H1 (cell line): ENCODE data around the gene STAG1.

Source experiments
- CTCF ChIP-seq, 3 experiments: IDR thresholded peaks; 1 replicate in 2 of 3; 2 replicates in 1 of 3; pipeline versions ENCODE4 v1.5.1 to v1.6.1; 2011; ENCODE audit warnings: low read length in 3 of 3, mild to moderate bottlenecking in 3 of 3, inconsistent platforms in 2 of 3, low read depth in 1 of 3, moderate library complexity in 1 of 3; ENCODE audit not compliant: insufficient read depth in 1 of 3; ENCODE audit errors: control extremely low read depth in 1 of 3
- EZH2 ChIP-seq: fragments of 200-600 bp; sonication (generic); IDR thresholded peaks from 2 replicates; pipeline ENCODE4 v1.7.1; 2012; ENCODE audit warnings: low read depth, mild to moderate bottlenecking, moderate library complexity, low read length, inconsistent platforms; ENCODE audit not compliant: severe bottlenecking
- GABPA ChIP-seq: IDR thresholded peaks from 2 replicates; pipeline ENCODE4 v1.6.1; 2011; ENCODE audit warnings: mild to moderate bottlenecking, low read length, moderate library complexity, borderline replicate concordance; ENCODE audit not compliant: insufficient read depth
- KDM1A ChIP-seq: fragments of 200-600, 300-600 bp; sonication (generic); IDR thresholded peaks from 2 replicates; pipeline ENCODE4 v1.7.1; 2016; ENCODE audit warnings: mild to moderate bottlenecking, low read length, borderline replicate concordance
- KDM5A ChIP-seq: fragments of 200-600 bp; IDR thresholded peaks from 2 replicates; pipeline ENCODE4 v1.7.1; 2012; ENCODE audit warnings: mild to moderate bottlenecking, low read length, inconsistent platforms, mixed read lengths
- NRF1 ChIP-seq: IDR thresholded peaks from 2 replicates; pipeline ENCODE4 v1.6.1; 2011; ENCODE audit warnings: mild to moderate bottlenecking, low read depth, low read length, improper control_type of control experiment
- POLR2A ChIP-seq, 2 experiments: IDR thresholded peaks; 1 replicate in 1 of 2; 2 replicates in 1 of 2; pipeline ENCODE4 v1.6.1; 2011; ENCODE audit warnings: low read depth in 2 of 2, low read length in 2 of 2, mild to moderate bottlenecking in 2 of 2; ENCODE audit errors: control extremely low read depth in 1 of 2
- TAF7 ChIP-seq: optimal IDR thresholded peaks from 2 replicates; pipeline ENCODE3; 2011; ENCODE audit warnings: low read depth, mild to moderate bottlenecking, inconsistent platforms, low read length, moderate library complexity, borderline replicate concordance
- YY1 ChIP-seq: IDR thresholded peaks from 2 replicates; pipeline ENCODE4 v1.6.1; 2011; ENCODE audit warnings: low read depth, mild to moderate bottlenecking, low read length
- ZNF274 ChIP-seq: IDR thresholded peaks from 2 replicates; pipeline ENCODE4 v1.7.0; 2012; ENCODE audit warnings: low read length, borderline replicate concordance; ENCODE audit errors: extremely low read depth
- TF ChIP-seq, protein P1 (sequence below): IDR thresholded peaks from 2 replicates; pipeline ENCODE4 v1.6.1; 2011; ENCODE audit warnings: low read depth, mild to moderate bottlenecking, low read length; ENCODE audit not compliant: insufficient read depth

DNA sequence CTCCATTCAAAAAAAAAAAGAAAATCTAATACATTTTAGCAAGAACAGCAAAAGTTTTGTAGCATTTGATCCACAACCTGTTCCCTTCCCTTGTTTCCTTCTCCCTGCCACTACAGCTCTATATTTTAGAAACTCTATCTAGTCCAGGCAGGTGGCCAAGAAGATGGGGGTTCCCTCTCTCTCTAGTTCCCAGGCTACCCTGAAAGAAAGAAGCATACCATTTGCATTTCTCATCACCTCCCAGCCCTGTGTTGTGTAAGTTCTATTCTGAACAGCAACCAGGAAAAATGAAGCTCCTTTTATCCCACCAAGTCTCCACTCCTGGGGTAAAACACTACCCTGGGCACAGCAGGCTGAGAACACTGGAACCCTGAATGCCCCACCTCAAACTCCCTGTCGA, 402.0 kb downstream of the STAG1 start:
- TF ChIP-seq NRF1 (no peak), POLR2A (IDR thresholded peaks at IDR 0.05; ENCODE audit: control extremely low read depth in 1 of 2, low read depth in 2 of 2, low read length in 2 of 2) (no peak), CTCF (IDR thresholded peaks at IDR 0.05; ENCODE audit: control extremely low read depth in 1 of 3, insufficient read depth in 1 of 3, low read depth in 1 of 3, low read length in 3 of 3) (no peak), EZH2 (no peak), KDM1A (no peak), KDM5A (no peak), YY1 (no peak), GABPA (no peak), ZNF274 (no peak), TAF7 (no peak)
- TF ChIP-seq, protein P1, sequence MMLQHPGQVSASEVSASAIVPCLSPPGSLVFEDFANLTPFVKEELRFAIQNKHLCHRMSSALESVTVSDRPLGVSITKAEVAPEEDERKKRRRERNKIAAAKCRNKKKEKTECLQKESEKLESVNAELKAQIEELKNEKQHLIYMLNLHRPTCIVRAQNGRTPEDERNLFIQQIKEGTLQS: no peak
